ENCODE results near the gene ULBP2. TPM values are rescaled to one million over a fixed set of nuclear protein-coding genes. Genes with fewer than 3 reads are reported as not detected.
A peak's percentile ranks its signal among the peaks of the same experiment; 100 is the strongest.

The ULBP2 gene, protein sequence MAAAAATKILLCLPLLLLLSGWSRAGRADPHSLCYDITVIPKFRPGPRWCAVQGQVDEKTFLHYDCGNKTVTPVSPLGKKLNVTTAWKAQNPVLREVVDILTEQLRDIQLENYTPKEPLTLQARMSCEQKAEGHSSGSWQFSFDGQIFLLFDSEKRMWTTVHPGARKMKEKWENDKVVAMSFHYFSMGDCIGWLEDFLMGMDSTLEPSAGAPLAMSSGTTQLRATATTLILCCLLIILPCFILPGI
- polyA plus RNA-seq (ENCODE audit: insufficient read depth in 1 of 5, insufficient read length in 5 of 5, low replicate concordance in 1 of 5): 1 to 10 TPM; 2.3 to 2.9 (median 2.5) TPM
- long read RNA-seq, donor 1, partial matches to known transcripts: 0 of 1 reads
- long read RNA-seq, donor 1, other reads (novel, unspliced or antisense): 0 of 1 reads
- long read RNA-seq, donor 2: 0 reads
- long read RNA-seq, donor 3, partial matches to known transcripts: 0 of 2 reads
- long read RNA-seq, donor 3, other reads (novel, unspliced or antisense): 0 of 2 reads
- long read RNA-seq, donor 4: 0 reads
- long read RNA-seq, donor 5, transcript ULBP2-201 (5 exons, 1,349 nt): major isoform, 5 of 5 reads
- long read RNA-seq, donor 5, partial matches to known transcripts: 0 of 5 reads
- long read RNA-seq, donor 5, other reads (novel, unspliced or antisense): 0 of 5 reads
- long read RNA-seq, donor 6, partial matches to known transcripts: 0 of 1 reads
- long read RNA-seq, donor 6, other reads (novel, unspliced or antisense): 0 of 1 reads
- long read RNA-seq, donor 7, partial matches to known transcripts: 0 of 4 reads
- long read RNA-seq, donor 7, other reads (novel, unspliced or antisense): 0 of 4 reads
- long read RNA-seq, donor 8: 0 reads

DNA sequence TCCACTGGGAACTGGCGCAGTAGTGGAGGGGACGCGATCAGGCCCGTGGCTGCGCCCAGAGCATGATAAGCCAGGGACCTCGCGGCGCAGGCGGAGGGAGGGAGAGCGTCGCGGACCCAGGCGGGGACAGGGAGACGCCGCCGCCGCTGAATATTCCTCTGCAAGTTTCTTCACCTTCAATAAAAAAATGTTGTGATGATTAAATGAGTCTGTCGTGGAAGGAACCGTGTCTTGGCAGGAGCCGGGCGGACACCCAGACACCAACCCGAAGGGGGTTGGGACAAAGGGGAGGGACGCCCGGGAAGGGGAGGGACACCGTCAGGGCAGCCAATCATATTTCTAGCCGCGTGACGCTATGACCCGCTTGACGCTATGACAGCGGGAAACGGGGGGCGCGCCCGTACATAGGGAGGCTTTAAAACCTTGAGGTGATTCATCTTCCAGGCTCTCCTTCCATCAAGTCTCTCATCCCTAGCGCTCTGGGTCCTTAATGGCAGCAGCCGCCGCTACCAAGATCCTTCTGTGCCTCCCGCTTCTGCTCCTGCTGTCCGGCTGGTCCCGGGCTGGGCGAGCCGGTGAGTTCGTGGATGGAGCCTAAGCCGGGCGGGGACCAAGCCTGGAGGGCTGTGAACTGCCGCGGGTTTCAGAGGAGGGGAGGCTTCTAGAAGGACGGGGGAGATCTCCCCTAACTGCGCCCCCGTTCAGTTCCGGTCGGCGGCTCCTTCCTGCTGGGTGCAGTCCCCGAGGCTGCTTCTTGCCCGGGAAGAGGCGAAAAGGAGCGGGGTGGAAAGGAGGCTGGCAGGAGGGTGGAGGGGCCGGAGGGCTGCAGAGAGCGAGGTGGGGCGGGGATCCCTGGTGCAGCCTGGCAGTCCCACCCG lies at the start of gene ULBP2:
Gene ULBP2 (plus strand): TSS at position 432 of the 878 bp plus-strand sequence. CDS start 59 bp downstream, at position 491.
- DNase-seq: peak; percentile 70 to 82

DNA sequence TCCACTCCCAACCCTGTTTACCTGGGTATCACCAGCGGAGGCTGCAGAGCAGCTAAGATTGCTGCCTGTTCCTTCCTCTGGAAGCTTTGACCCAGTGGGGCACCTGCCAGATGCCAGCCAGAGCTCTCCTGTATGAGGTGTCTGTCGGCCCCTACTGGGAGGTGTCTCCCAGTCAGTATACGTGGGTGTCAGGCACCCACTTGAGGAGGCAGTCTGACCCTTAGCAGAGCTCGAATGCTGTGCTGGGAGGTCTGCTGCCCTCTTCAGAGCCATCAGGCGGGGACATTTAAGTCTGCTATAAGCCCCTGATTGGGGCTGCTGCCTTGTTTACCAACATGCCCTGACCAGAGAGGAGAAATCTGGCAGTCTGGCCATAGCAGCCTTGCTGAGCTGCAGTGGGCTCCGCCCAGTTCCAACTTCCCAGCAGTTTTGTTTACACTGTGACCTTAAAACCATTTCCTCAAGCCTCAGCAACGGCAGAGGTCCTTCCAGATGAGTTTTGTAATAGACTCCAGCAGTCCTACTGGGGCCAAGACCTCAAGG lies 46.7 kb upstream of the ULBP2 start:
- peak; percentile 51 to 74 for DNase-seq

DNA sequence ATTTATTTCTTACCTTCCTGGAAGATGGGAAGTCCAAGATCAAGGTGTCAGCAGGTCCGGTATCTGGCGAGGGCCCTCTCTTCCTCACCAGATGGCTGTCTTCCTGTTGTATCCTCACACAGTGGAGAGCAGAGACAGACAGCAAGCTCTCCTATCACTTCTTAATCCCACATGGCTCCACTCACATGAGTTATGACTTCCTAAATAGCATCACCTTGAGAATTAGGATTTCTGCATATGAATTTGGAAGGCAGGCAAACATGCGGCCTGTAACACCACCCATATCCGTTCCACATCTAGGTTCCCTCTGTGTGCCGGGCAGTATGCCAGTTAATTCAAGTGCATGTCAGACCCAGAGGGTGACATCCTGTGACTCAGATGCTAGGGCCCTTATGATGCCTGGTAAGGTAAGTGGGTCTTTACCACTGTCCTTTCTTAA lies 46.0 kb upstream of the ULBP2 start:
- no peak for DNase-seq

DNA sequence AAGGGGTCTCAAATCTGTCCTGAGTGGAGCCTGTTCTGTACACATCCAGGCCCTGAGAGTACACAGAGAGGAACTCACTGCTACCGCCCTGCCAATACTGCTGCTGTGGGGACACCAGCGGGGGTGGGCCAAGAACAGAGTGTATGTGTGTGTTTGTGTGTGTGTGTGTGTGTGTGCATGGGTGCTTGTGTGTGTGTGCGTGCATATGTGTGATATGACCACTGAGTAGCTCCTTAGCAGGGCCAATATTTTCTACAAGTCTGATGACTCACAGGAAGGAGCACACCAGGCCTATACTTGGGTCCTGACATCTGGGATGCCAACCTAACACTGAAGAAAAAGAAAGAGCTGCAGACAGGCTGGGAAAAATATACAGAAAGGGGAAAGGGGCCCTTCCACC lies 45.3 kb upstream of the ULBP2 start:
- DNase-seq: no peak

DNA sequence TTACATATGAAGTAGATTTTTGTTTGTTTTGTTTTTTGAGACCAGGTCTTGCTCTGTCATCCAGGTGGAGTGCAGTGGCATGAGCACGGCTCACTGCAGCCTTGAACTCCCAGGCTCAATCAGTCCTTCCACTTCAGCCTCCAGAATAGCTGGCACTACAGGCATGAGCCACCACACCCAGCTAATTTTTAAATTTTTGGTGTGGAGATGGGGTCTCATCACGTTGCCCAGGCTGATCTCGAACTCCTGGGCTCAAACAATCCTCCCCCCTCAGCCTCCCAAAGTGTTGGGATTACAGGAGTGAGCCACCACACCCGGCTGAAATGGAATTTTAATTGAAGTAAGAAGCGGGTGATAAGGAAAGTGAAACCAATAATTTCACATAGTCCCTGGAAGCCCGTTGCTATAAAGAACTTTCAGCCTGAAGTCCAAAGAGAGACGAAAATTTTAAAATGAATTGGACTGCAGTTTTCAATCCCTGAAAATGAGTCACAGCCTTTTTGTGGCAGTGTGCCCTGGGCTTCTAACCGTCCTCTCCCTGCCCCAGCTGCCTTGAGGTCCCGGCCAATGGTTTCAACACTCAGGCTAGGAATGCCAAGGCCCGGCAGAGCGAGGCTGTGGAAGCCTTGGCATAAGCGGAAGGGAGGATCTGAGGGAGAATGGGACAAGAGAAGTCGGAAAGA lies 44.7 kb upstream of the ULBP2 start:
- DNase-seq: peak; percentile 69 to 78

DNA sequence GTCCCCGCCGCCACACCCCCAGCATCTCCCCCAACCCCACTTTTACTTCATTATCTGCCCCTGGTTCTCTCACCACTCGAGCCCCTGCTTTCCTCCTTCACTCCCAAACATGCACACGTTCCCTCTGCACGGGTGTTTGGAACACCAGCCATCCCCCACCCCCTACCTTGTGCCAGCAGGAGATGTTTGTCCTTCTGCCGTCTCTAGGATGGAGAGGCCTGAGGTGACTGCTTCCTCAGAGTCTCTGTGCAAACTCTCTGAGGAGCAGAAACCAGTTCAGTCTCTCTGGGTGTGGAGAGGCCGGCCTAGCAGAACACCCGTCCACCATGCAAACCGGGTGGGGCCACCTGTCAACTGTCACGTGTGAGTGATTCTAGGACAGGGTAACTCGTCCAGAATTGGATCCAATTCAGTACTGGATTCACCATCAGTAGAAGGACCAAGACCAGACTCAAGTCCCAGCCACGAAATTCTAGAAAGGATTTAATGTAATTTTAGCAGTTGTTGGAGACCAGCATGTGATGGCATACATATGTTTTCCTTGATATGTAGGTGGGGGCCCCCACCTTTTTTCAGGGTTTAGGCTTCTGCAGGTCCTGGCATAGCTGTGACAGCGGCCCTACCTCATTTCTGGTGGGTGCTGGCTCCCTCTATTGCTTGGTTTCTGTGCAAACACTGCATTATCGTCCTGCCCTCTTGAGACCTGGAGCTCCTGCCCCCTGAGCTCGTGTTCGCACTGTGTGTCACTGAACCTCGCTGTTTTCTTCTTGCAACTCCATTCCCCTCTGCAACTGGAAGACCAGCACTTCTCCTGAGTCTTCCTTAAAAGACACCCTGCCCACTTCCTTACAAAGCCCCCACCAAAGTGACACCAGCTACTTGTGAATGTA lies 43.7 kb upstream of the ULBP2 start, which contains the start of gene RAET1E:
Gene RAET1E (minus strand): TSS at position 259 of the 890 bp plus-strand sequence. CDS start 7,212 bp downstream, outside the sequence.
- DNase-seq: no peak

DNA sequence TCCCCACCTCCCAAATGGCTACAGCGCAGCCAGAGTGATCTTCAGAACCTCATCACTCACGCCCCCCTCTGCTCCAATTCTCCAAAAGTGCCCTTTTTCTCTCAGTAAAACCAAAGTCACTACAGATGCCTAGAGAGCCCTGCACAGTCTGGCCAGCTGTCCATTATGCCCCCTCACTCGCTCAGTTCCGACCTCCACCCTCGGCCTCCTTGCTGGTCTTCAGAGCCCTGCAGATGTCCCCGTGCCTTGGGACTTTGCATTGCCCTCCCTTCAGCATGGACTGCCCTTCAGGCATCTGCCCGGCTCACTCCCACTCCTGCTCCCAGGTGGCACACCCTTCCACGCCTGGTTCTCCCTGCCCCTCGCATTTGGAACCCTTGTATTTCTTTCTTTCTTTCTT lies 42.8 kb upstream of the ULBP2 start:
- no peak for DNase-seq

DNA sequence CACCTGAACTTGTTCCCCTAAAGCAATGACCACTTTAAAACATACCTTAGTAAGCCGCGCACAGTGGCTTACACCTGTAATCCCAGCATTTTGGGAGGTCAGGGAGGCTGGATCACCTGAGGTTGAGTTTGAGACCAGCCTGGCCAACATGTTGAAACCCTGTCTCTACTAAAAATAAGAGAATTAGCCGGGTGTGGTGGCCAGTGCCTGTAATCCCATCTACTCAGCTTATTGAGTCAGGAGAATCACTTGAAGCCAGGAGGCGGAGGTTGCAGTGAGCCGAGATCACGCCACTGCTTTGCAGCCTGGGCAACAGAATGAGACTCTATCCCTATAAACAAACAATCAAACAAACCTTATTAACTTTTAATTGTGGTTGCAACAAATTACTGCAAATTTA lies 42.3 kb upstream of the ULBP2 start:
- no peak for DNase-seq

DNA sequence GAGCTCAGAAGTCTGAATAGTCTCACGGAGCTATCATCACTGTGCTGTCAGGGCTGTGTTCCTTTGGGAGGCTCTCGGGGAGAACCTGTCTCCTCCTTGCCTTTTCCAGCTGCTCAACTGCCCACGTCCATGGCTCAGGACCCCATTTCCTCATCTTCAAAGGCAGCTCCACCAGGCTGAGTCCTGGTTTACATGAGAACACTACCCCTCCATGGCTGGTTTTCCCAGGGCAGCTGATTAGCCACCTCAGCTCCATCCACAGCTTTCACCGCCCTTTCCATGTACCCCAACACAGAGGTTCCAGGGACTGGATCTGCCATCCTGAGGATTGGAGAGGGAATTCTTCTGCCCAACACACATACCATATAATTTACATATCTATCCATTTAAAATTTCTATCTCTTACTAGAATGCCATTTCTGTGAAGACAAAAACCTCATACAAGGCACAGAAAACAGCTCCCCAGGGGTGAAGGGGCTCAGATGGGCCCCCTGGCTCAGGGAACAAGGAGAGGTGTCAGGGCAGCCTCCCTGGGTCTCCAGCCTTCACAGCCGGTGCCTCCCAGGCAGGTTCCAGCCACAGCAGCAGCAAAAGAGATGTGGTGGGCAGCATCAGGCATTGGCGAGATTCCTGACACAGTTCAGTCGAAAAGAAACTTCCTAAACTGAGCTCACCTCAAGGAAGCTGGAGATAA lies 41.7 kb upstream of the ULBP2 start:
- no peak for DNase-seq

DNA sequence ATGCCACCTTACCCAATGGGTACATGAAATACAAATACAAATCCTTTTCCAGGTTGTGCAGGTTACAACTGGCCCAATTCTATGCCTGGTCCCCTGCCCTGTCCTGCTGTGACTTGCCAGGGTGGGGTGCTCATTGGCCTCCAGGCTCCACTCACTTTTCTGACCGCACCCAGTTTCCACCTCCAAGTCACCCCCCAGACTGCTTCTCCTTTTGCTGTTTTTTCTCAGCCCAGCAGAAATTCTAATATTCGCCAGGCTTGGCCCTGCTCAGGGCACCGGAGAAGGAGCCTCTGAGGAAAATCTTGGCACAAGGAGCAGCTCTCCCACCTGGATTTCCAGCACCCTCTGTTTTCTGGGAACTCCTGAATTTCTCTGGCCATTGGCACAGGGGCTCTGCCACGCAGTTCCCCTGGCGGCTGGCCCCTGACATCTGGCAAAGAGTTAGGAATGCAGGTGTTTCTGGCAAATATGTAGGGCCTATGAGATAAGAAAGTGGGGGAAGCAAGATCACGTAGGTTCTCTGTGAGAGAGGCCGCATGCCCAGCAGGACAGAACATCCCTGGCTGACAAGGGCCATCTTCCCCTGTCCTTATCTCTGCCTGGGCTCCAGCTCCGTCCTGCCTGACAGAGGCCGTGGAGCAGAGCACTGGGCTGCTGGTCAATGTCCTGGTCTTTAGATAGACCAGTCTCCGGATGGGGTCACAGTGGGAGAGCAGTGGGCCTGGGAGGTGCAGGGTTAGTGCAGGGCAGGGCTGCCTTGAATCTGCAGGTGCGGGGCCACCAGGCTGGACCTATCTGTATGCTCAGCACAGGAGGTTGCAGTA lies 41.0 kb upstream of the ULBP2 start:
- DNase-seq: no peak

DNA sequence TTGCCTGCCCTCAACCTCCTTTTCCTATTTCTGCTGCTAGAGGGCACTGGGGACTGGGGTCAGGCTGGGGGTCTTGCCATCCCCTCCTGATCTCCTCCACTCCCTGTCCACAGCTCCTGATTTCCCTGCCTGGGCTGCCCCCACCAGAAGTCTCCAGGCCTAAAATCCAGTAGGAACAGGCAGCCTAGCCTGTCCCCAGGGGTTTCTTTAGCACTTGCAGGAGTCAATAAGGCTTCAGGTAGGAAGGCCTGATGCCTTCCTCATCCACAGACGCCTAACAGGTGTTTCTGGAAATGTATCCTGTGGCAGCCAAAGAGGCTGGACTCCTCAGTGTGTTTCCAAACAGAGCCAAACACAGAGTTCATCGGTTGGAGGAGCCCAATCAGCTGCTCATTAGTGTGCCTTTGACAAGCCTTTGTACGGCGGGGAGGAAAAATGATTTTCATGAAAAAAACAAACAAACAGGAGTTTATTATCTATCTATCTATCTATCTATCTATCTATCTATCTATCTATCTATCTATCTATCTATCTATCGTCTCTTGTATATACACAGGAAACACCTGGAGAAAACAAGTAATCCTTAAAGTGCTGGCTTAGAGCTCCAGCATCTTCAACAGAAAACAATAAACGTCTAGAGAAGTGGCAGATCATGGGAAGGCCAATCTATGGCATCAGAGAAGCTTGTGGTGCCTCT lies 40.2 kb upstream of the ULBP2 start:
- DNase-seq: no peak

DNA sequence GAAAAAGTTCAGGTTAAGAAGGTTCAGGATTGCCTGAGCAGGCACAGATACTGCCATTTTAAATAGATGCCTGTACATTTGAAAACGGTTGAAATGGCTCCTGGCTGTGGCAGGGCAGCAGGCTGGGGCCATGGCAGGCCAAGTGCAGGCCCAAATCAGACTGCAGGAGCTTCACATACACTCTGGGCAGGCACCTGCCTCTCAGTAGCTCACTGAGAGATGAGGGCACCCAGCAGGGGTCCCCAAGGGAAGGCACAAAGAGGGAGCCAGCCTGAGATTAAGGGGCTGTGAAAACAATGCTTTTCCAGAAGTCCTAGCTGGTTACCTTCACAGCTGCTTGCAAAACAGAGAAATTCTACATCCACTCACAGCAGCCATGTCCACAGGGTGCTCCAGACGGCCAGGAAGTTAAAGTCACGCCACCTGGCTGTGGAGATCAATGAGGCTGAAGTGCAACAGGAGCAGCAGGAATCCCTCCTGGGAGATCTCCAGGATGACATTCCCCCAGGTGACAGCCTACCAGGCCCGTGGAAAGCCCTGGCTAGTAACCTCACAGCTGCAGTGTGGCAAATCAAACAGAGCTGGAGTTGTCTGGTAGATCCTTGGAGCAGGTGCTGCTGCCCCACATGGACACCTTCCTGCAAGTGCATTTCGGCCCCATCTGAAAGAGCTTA lies 37.7 kb upstream of the ULBP2 start:
- no peak for DNase-seq

DNA sequence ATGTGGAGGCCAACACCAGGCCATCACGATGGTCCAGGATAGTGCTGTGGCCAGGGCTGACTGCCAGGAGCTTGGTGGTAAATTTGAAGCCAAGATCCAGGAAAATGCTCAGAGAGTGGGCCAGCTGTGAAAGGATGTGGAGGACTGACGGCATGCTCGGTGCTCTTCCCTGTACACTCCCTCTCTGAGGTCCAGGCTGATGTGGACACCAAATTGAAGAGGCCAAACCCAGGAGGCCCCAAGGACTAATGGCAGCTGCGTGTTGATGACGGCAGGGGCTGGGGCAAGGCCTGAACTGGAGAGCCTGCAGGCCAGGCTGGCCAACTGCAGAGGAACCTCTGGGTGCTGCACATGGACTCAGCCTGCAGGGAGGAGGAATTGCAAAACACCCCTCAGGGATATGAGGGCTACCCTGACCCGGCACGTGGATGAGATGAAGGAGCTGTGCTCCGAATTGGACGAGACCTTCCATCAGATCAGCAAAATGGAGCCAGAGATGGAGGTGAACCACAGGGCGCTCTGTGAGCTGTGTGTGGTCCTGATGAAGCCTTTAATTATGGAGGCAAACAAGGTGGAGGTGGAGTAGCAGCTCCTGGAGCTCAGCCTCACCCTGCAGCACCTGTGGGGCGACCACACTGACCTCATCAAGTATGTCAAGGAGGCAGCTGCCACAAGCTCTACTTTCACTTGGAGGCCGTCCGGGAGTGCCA lies 37.0 kb upstream of the ULBP2 start:
- DNase-seq: no peak

DNA sequence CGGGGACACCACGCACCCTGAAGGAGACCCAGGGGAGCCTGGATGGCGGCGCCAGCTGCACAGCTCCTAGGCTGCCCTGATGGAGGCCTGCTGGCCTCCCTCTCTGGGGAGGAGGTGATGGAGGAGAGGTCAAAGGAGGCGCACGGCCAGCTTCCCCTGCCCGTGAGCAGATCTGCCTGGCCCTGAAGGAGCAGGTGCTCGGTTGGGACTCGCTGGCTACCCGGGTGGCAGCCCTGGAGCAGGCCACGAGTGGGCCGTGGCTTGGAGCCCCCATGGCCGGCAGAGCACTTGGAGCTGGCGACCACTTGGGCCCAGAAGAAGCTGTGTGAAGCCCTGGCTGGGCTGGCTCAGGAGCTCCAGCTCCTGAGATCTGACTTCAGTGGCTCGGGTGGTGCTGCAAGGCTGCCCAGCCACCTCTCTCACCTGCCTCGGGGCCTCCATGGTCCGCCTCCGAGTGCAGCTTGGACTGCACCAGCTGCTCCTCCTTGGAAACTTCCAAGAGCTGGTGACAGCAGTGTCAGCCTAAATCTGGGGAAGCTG lies 36.4 kb upstream of the ULBP2 start:
- DNase-seq: no peak

DNA sequence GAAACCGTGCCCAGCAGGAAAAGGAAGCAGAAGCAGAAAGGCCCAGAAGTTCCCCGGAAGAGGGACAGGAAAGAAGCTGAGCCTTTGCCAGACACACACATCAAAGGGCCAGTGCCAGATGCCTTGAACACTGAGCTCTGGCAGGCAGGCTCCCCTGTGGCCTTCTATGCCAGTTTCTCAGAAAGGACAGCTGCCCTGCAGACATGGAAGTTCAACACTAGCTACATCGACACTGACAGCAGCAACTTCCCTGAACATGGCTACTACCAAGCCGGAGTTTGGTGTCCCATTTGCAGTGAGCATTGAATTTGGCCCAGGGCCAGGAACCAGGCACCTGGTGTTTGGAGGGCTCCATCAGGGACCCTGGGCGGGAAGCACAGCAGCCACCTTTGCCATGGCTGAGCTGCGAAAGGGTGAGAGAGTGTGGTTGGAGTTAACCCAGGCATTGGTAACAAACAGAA lies 35.9 kb upstream of the ULBP2 start:
- DNase-seq: no peak

DNA sequence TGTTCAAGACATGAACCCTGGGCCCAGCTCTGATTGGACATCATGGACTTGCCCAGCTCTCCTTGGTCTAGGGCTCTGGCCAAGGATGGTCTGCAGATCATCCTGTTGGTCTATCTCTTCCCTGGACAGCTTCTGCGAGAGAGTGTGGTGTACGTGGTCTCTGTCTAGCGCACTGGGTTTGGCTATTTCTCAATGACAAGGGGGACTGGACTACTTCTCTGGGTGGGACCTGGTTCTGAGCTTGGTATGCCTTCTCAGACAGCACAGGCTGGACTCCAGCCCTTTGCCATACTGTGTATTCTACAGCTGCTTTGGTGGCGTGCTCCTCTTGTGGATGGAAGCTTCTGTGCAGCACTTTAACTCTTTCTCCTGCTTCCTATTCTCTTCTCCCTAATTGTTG lies 35.4 kb upstream of the ULBP2 start:
- no peak for DNase-seq

All from right lung (tissue), 10 donors.